Measurements from ENCODE around the gene MEIS2. TPM values are rescaled to one million over a fixed set of nuclear protein-coding genes. Genes with fewer than 3 reads are reported as not detected.

MEIS2 gene
- total and polyA plus RNA-seq, 2 of the 13 experiments (the other 11 are each of a cell fraction or from before 2014, with no cell fraction given): 10.7 to 12.4 TPM

DNA sequence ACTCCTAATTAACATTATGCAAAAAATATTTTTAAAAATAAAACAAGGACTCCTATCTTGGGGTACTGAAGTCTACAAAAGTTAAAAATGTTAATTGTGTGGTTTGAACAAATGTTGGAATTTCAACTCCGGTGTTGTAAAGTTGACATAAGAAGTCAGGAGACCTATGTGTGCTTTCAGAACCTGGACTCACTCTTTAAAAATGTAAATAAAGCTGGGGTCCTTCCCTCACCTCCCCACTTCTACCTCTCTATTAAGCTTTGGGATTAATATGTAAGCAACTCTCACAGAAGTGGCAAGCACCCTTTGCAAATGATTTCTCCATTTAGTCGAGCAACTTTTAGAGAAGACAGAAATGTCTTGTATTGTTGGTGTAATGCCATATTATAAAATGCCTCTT, 11.9 kb downstream of the MEIS2 start (continued):
- TF ChIP-seq, protein P1, sequence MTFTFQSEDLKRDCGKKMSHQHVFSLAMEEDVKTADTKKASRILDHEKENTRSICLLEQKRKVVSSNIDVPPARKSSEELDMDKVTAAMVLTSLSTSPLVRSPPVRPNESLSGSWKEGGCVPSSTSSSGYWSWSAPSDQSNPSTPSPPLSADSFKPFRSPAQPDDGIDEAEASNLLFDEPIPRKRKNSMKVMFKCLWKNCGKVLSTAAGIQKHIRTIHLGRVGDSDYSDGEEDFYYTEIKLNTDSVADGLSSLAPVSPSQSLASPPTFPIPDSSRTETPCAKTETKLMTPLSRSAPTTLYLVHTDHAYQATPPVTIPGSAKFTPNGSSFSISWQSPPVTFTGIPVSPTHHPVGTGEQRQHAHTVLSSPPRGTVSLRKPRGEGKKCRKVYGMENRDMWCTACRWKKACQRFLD (CRISPR knock-in tag; IDR thresholded peaks at IDR 0.05; ENCODE audit: borderline replicate concordance): no peak
- no peak for TF ChIP-seq KMT2A (CRISPR knock-in tag; IDR thresholded peaks at IDR 0.05)
- TF ChIP-seq ZBTB43 (CRISPR knock-in tag; conservative IDR thresholded peaks at IDR 0.05): 0 out of 2 replicates have a peak, but pooled peaks have one; percentile 47
- no peak for TF ChIP-seq GFI1 (CRISPR knock-in tag; IDR thresholded peaks at IDR 0.05; ENCODE audit: borderline replicate concordance)
- TF ChIP-seq SKIL (CRISPR knock-in tag; IDR thresholded peaks at IDR 0.05; ENCODE audit: borderline replicate concordance): no peak
- no peak for TF ChIP-seq SOX6 (IDR thresholded peaks at IDR 0.05)
- peak; percentile 28; the same call in 1 of the 2 replicates for TF ChIP-seq SOX6 (CRISPR knock-in tag; IDR thresholded peaks at IDR 0.05)
- TF ChIP-seq TBX2 (CRISPR knock-in tag; IDR thresholded peaks at IDR 0.05; ENCODE audit: borderline replicate concordance): no peak
- TF ChIP-seq ZNF138 (CRISPR knock-in tag; IDR thresholded peaks at IDR 0.05; ENCODE audit: low read depth): no peak
- no peak for TF ChIP-seq SMC3 (IDR thresholded peaks at IDR 0.05; ENCODE audit: low read length)
- TF ChIP-seq ARID3A (IDR thresholded peaks at IDR 0.05; ENCODE audit: low read depth, low read length): no peak
- no peak for TF ChIP-seq ZNF142 (CRISPR knock-in tag; IDR thresholded peaks at IDR 0.05)
- no peak for TF ChIP-seq SP4 (CRISPR knock-in tag; IDR thresholded peaks at IDR 0.05)
- TF ChIP-seq, protein P2, sequence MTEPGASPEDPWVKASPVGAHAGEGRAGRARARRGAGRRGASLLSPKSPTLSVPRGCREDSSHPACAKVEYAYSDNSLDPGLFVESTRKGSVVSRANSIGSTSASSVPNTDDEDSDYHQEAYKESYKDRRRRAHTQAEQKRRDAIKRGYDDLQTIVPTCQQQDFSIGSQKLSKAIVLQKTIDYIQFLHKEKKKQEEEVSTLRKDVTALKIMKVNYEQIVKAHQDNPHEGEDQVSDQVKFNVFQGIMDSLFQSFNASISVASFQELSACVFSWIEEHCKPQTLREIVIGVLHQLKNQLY (CRISPR knock-in tag; IDR thresholded peaks at IDR 0.05): peak; percentile 45; the same call in 1 of the 2 replicates
- no peak for TF ChIP-seq GTF2F1 (IDR thresholded peaks at IDR 0.05; ENCODE audit: low read length)
- 0 out of 4 replicates have a peak, but pooled peaks of 1 of the 2 experiments have one; percentile 38 for TF ChIP-seq EP300 (IDR thresholded peaks at IDR 0.05; ENCODE audit: low read depth in 2 of 2, low read length in 2 of 2)
- TF ChIP-seq EP300 (CRISPR knock-in tag; IDR thresholded peaks at IDR 0.05; ENCODE audit: borderline replicate concordance): no peak

Measured in HepG2 (cell line).